ENCODE results near the gene PECR. TPM values are rescaled to one million over a fixed set of nuclear protein-coding genes. Genes with fewer than 3 reads are reported as not detected.
A peak's percentile ranks its signal among the peaks of the same experiment; 100 is the strongest.

The PECR gene
- total and polyA plus RNA-seq, 10 of the 15 experiments (the other 5 are each of a cell fraction or from before 2014, with no cell fraction given), result 7.6 to 37.4 (median 25.7) TPM

DNA sequence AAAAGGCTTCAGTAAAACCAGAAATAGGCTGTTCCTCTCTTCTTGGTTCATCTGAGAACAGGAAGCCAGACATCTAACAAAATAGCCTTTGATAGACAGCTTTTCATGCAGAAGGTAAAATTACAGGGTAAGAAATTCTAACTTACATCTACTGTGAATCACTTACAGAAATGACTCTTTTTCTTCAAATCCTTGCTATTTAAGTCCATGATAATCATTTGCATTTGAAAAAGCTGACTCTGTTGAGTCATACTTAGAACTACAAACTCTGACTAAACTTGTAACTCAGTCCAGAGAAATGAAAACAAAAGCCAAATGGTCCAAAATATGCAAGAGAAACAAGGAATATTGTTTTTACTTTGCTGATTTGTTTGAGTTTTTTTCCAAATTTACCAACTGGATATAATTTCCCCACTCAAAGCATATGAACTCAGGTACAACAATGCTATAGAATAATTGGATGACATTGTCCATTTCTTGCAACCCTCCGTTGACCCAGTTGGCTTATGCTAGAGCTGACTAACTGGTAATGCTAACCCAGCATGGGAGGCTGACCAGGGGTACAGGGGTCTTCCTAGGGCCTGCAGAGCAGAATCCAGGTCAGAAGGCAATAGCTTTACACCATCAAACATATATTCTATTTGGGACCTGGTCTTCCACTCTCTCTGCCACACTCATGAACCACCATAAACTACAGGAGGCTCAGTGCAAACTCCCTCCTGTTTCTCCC lies 49.5 kb downstream of the PECR start (continued):
- no peak for TF ChIP-seq STAT3 (IDR thresholded peaks at IDR 0.05; ENCODE audit: low read depth, low read length)
- no peak for TF ChIP-seq WRNIP1 (IDR thresholded peaks at IDR 0.05; ENCODE audit: borderline replicate concordance, low read depth, low read length)
- TF ChIP-seq, protein P1, sequence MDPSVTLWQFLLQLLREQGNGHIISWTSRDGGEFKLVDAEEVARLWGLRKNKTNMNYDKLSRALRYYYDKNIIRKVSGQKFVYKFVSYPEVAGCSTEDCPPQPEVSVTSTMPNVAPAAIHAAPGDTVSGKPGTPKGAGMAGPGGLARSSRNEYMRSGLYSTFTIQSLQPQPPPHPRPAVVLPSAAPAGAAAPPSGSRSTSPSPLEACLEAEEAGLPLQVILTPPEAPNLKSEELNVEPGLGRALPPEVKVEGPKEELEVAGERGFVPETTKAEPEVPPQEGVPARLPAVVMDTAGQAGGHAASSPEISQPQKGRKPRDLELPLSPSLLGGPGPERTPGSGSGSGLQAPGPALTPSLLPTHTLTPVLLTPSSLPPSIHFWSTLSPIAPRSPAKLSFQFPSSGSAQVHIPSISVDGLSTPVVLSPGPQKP (IDR thresholded peaks at IDR 0.05; ENCODE audit: low read depth, low read length), result no peak
- TF ChIP-seq SMARCA5 (IDR thresholded peaks at IDR 0.05), result no peak
- TF ChIP-seq FOXM1 (IDR thresholded peaks at IDR 0.05; ENCODE audit: low read depth, low read length), result peak; percentile 92; the same call in 1 of the 2 replicates
- TF ChIP-seq ZNF274 (IDR thresholded peaks at IDR 0.05; ENCODE audit: insufficient read depth, insufficient read length), result no peak
- no peak for TF ChIP-seq FOS (IDR thresholded peaks at IDR 0.05; ENCODE audit: borderline replicate concordance, extremely low read depth, insufficient read length)
- TF ChIP-seq CBX5 (IDR thresholded peaks at IDR 0.05; ENCODE audit: low read depth), result no peak
- TF ChIP-seq NR2F1 (conservative IDR thresholded peaks at IDR 0.05), result 0 out of 2 replicates have a peak, but pooled peaks have one; percentile 24
- 0 out of 2 replicates have a peak, but pooled peaks have one; percentile 12 for TF ChIP-seq JUND (IDR thresholded peaks at IDR 0.05; ENCODE audit: low read depth, low read length)
- no peak for TF ChIP-seq ZNF384 (IDR thresholded peaks at IDR 0.05; ENCODE audit: borderline replicate concordance, low read depth, low read length)
- TF ChIP-seq, protein P2, sequence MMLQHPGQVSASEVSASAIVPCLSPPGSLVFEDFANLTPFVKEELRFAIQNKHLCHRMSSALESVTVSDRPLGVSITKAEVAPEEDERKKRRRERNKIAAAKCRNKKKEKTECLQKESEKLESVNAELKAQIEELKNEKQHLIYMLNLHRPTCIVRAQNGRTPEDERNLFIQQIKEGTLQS (IDR thresholded peaks at IDR 0.05; ENCODE audit: borderline replicate concordance, extremely low read depth, low read depth, low read length), result no peak
- no peak for TF ChIP-seq TCF12 (IDR thresholded peaks at IDR 0.05; ENCODE audit: low read depth, low read length)
- no peak for TF ChIP-seq ZSCAN29 (IDR thresholded peaks at IDR 0.05)
- TF ChIP-seq DPF2 (IDR thresholded peaks at IDR 0.05), result peak; percentile 78
- TF ChIP-seq MXI1 (IDR thresholded peaks at IDR 0.05; ENCODE audit: low read depth, low read length), result no peak
- TF ChIP-seq, protein P3, sequence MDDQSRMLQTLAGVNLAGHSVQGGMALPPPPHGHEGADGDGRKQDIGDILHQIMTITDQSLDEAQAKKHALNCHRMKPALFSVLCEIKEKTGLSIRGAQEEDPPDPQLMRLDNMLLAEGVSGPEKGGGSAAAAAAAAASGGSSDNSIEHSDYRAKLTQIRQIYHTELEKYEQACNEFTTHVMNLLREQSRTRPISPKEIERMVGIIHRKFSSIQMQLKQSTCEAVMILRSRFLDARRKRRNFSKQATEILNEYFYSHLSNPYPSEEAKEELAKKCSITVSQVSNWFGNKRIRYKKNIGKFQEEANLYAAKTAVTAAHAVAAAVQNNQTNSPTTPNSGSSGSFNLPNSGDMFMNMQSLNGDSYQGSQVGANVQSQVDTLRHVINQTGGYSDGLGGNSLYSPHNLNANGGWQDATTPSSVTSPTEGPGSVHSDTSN (IDR thresholded peaks at IDR 0.05; ENCODE audit: insufficient replicate concordance, low read depth, low read length), result peak; percentile 71
- TF ChIP-seq IKZF2 (IDR thresholded peaks at IDR 0.05), result peak; percentile 84 to 89
- TF ChIP-seq JUNB (IDR thresholded peaks at IDR 0.05), result peak; percentile 98
- TF ChIP-seq POU2F2 (IDR thresholded peaks at IDR 0.05; ENCODE audit: borderline replicate concordance, low read depth, low read length), result peak; percentile 49; the same call in 1 of the 3 replicates
- TF ChIP-seq SUZ12 (IDR thresholded peaks at IDR 0.05; ENCODE audit: unreplicated experiment), result no peak
- TF ChIP-seq CREB1 (IDR thresholded peaks at IDR 0.05; ENCODE audit: low read depth), result 0 out of 2 replicates have a peak, but pooled peaks have one; percentile 15
- TF ChIP-seq BMI1 (IDR thresholded peaks at IDR 0.05; ENCODE audit: borderline replicate concordance), result 0 out of 2 replicates have a peak, but pooled peaks have one; percentile 33
- TF ChIP-seq, protein P4, sequence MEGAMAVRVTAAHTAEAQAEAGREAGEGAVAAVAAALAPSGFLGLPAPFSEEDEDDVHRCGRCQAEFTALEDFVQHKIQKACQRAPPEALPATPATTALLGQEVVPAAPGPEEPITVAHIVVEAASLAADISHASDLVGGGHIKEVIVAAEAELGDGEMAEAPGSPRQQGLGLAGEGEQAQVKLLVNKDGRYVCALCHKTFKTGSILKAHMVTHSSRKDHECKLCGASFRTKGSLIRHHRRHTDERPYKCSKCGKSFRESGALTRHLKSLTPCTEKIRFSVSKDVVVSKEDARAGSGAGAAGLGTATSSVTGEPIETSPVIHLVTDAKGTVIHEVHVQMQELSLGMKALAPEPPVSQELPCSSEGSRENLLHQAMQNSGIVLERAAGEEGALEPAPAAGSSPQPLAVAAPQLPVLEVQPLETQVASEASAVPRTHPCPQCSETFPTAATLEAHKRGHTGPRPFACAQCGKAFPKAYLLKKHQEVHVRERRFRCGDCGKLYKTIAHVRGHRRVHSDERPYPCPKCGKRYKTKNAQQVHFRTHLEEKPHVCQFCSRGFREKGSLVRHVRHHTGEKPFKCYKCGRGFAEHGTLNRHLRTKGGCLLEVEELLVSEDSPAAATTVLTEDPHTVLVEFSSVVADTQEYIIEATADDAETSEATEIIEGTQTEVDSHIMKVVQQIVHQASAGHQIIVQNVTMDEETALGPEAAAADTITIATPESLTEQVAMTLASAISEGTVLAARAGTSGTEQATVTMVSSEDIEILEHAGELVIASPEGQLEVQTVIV (IDR thresholded peaks at IDR 0.05; ENCODE audit: borderline replicate concordance, partially characterized antibody), result no peak
- TF ChIP-seq ZBED1 (IDR thresholded peaks at IDR 0.05; ENCODE audit: borderline replicate concordance), result peak; percentile 68; the same call in 1 of the 2 replicates

All from GM12878 (cell line).